ENCODE data around the gene NANP. TPM values are rescaled to one million over a fixed set of nuclear protein-coding genes. Genes with fewer than 3 reads are reported as not detected.

The NANP gene
- total and polyA plus RNA-seq, 2 of the 4 experiments (the other 2 are of a cell fraction), result 4.9 to 7.2 TPM

DNA sequence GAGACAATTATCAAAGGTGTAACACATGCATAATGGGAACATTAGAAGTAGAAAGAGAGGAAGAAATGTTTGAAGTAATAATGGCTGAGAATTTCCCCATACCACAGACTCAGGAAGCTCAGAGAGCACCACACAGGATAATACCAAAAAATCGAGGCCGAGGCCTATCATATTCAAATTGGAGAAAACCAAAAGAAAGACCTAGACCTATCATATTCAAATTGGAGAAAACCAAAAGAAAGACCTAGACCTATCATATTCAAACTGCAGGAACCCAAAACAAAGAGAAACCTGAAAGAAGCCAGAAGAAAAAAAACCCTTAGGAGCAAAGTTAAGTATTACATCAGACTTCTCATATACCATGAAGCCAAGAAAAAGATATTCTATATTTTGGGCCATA, 56.5 kb downstream of the NANP start:
- H3K14ac ChIP-seq (replicated peaks; ENCODE audit: low read depth, low read length), result no peak overlapping the region
- H2AK9ac ChIP-seq (replicated peaks; ENCODE audit: low read depth, low read length, poor library complexity), result no peak overlapping the region
- H3K4me1 ChIP-seq (ENCODE audit: control insufficient read depth, insufficient read depth, low read length), result peaks cover 2% of the 10 kb centered on the region; the same call in 1 of the 2 replicates
- no peak for ATAC-seq (ENCODE audit: low read depth)
- H3K9me3 ChIP-seq (ENCODE audit: control insufficient read depth, insufficient read depth, low read length), result peaks cover 2% of the 10 kb centered on the region; the same call in 1 of the 2 replicates
- no peak overlapping the region for H2BK15ac ChIP-seq (ENCODE audit: low read depth, low read length)
- CTCF ChIA-PET, result no interaction called here
- no peak overlapping the region for H3K9ac ChIP-seq (ENCODE audit: low read depth, low read length)
- POLR2A ChIA-PET (ENCODE audit: unreplicated experiment), result no interaction called here
- H3K79me1 ChIP-seq (ENCODE audit: low read depth in 1 of 2, low read length in 2 of 2), result peaks cover 16 to 45% of the 10 kb centered on the region in 2 experiments
- H4K20me1 ChIP-seq (ENCODE audit: insufficient read depth, low read length), result peaks cover 15% of the 10 kb centered on the region
- dilution Hi-C loops (cut with HindIII; ENCODE audit: low sequenced_read_pairs, unreplicated experiment), result no loop called here
- H3K9me1 ChIP-seq (ENCODE audit: insufficient read depth, low read length), result no peaks in the 10 kb centered on the region
- H3K27me3 ChIP-seq (ENCODE audit: control insufficient read depth, insufficient read depth, low read length), result no peaks in the 10 kb centered on the region
- in situ Hi-C loops (cut with MboI; ENCODE audit: low sequenced_read_pairs), result no loop called here
- no peak overlapping the region for H2BK120ac ChIP-seq (ENCODE audit: low read depth, low read length)
- H3K27ac ChIP-seq (ENCODE audit: insufficient read depth, low read length), result no peak overlapping the region
- H3K4me3 ChIP-seq (ENCODE audit: insufficient read depth, low read depth, low read length), result no peak overlapping the region
- intact Hi-C loops (cut with micrococcal nuclease), result no loop called here
- peaks cover 4% of the 10 kb centered on the region; the same call in 1 of the 2 replicates for H3K36me3 ChIP-seq (ENCODE audit: control insufficient read depth, insufficient read depth, low read length)
- TF ChIP-seq SMC3 (IDR thresholded peaks at IDR 0.05; ENCODE audit: low read depth, low read length), result no peak
- TF ChIP-seq, protein P1, sequence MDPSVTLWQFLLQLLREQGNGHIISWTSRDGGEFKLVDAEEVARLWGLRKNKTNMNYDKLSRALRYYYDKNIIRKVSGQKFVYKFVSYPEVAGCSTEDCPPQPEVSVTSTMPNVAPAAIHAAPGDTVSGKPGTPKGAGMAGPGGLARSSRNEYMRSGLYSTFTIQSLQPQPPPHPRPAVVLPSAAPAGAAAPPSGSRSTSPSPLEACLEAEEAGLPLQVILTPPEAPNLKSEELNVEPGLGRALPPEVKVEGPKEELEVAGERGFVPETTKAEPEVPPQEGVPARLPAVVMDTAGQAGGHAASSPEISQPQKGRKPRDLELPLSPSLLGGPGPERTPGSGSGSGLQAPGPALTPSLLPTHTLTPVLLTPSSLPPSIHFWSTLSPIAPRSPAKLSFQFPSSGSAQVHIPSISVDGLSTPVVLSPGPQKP (IDR thresholded peaks at IDR 0.05; ENCODE audit: borderline replicate concordance, low read depth, low read length), result no peak
- TF ChIP-seq POLR2A (IDR thresholded peaks at IDR 0.05; ENCODE audit: low read depth, low read length), result no peak
- no peak for TF ChIP-seq RCOR1 (IDR thresholded peaks at IDR 0.05; ENCODE audit: insufficient replicate concordance, low read length)
- no peak for TF ChIP-seq MAZ (IDR thresholded peaks at IDR 0.05; ENCODE audit: borderline replicate concordance, low read depth, low read length)
- no peak for TF ChIP-seq CHD1 (IDR thresholded peaks at IDR 0.05; ENCODE audit: low read depth, low read length)
- no peak for TF ChIP-seq FOS (IDR thresholded peaks at IDR 0.05; ENCODE audit: low read depth, low read length)
- no peak for TF ChIP-seq BHLHE40 (IDR thresholded peaks at IDR 0.05; ENCODE audit: low read depth, low read length)
- TF ChIP-seq, protein P2, sequence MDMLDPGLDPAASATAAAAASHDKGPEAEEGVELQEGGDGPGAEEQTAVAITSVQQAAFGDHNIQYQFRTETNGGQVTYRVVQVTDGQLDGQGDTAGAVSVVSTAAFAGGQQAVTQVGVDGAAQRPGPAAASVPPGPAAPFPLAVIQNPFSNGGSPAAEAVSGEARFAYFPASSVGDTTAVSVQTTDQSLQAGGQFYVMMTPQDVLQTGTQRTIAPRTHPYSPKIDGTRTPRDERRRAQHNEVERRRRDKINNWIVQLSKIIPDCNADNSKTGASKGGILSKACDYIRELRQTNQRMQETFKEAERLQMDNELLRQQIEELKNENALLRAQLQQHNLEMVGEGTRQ (IDR thresholded peaks at IDR 0.05; ENCODE audit: low read depth, low read length), result no peak
- H4K8ac ChIP-seq (ENCODE audit: low read depth in 2 of 2, low read length in 2 of 2), result no peak overlapping the region
- H3K23ac ChIP-seq (ENCODE audit: low read depth, low read length), result no peak overlapping the region
- no peak overlapping the region for H2BK20ac ChIP-seq (ENCODE audit: low read depth, low read length)
- BruUV-seq (replicated peaks), result no TSS peak
- H3K56ac ChIP-seq (ENCODE audit: extremely low read depth, insufficient read depth, low read length), result no peak overlapping the region
- no peak overlapping the region for H2AK5ac ChIP-seq (ENCODE audit: low read depth, low read length)
- WGBS, 2 experiments (ENCODE audit: extremely low coverage in 2 of 2, insufficient read length in 1 of 2), result no CpG with 5 or more reads among the region's 2 CpGs
- DNase-seq, result no peak
- no peak overlapping the region for H3K18ac ChIP-seq (ENCODE audit: low read depth, low read length)
- H3K4ac ChIP-seq (ENCODE audit: low read depth, low read length), result no peak overlapping the region
- H4K5ac ChIP-seq (ENCODE audit: low read depth, low read length), result no peak overlapping the region
- no peak overlapping the region for H4K91ac ChIP-seq (ENCODE audit: insufficient read depth, low read depth, low read length)
- H3K4me2 ChIP-seq (ENCODE audit: low read depth, low read length), result no peak overlapping the region
- no peak overlapping the region for H2AFZ ChIP-seq (replicated peaks; ENCODE audit: low read length, poor library complexity)
- no peak overlapping the region for H2BK5ac ChIP-seq (ENCODE audit: low read depth, low read length, poor library complexity, severe bottlenecking)
